ENCODE results near the gene KNL1.
"Not testable (repeated sequence)": the region's sequence is repeated elsewhere in the genome, so short reads cannot be mapped to it uniquely, and the experiment has no call there.

KNL1 gene

GRCh38 chr15:40593588-40594428 is at the start of gene KNL1:
Gene KNL1 (plus strand): TSS chr15:40594249. CDS start chr15:40602932, 8,683 bp downstream.
- peak; percentile 88 for FAIRE-seq

- FAIRE-seq, result no peak
These were observed 48.6 kb upstream of the KNL1 start for GRCh38 chr15:40545457-40545856.

GRCh38 chr15:40548610-40549009 is 45.4 kb upstream of the KNL1 start:
- FAIRE-seq, result no peak

- FAIRE-seq, result no peak
These were observed 44.2 kb upstream of the KNL1 start for GRCh38 chr15:40549894-40550293.

GRCh38 chr15:40550341-40551037 is 43.6 kb upstream of the KNL1 start:
- FAIRE-seq, result no peak

- FAIRE-seq, result no peak
These were observed 39.9 kb upstream of the KNL1 start for GRCh38 chr15:40554161-40554525.

- FAIRE-seq, result no peak
These were observed 38.2 kb upstream of the KNL1 start for GRCh38 chr15:40555876-40556275.

- FAIRE-seq, result no peak
These were observed 34.9 kb upstream of the KNL1 start for GRCh38 chr15:40558952-40559742.

- no peak for FAIRE-seq
These were observed 31.4 kb upstream of the KNL1 start for GRCh38 chr15:40562691-40563090.

- no peak for FAIRE-seq
These were observed 30.6 kb upstream of the KNL1 start for GRCh38 chr15:40563426-40563825.

GRCh38 chr15:40564591-40565332 is 29.3 kb upstream of the KNL1 start, which contains the start of gene CCDC32:
Gene CCDC32 (minus strand): TSS chr15:40565042. CDS start chr15:40563015, 2,027 bp downstream.
- peak; percentile 80 for FAIRE-seq

GRCh38 chr15:40565333-40566238 is 28.5 kb upstream of the KNL1 start:
- no peak for FAIRE-seq

GRCh38 chr15:40567111-40567510 is 26.9 kb upstream of the KNL1 start:
- no peak for FAIRE-seq

GRCh38 chr15:40569129-40569953 is 24.7 kb upstream of the KNL1 start, which contains the start of gene RPUSD2:
Gene RPUSD2 (plus strand): TSS chr15:40569299. CDS start chr15:40569338, 39 bp downstream.
- no peak for FAIRE-seq

GRCh38 chr15:40575113-40575512 is 18.9 kb upstream of the KNL1 start:
- FAIRE-seq, result no peak

- FAIRE-seq, result not testable (repeated sequence)
These were observed 17.1 kb upstream of the KNL1 start for GRCh38 chr15:40576914-40577313.

- FAIRE-seq, result no peak
These were observed 15.2 kb upstream of the KNL1 start for GRCh38 chr15:40578892-40579291.

GRCh38 chr15:40581796-40582195 is 12.3 kb upstream of the KNL1 start:
- FAIRE-seq, result not testable (repeated sequence)

- no peak for FAIRE-seq
These were observed 11.3 kb upstream of the KNL1 start for GRCh38 chr15:40582726-40583246.

GRCh38 chr15:40584191-40584590 is 9.9 kb upstream of the KNL1 start:
- FAIRE-seq, result no peak

Data from islet of Langerhans (tissue), 1 donor.